MCF 10A (cell line): Measurements from ENCODE around the gene APCDD1L. TPM values are rescaled to one million over a fixed set of nuclear protein-coding genes. Genes with fewer than 3 reads are reported as not detected.

Experiments used
- BruUV-seq: library from RNA; stranded (reverse); fragments of 400-500 nt; replicated peaks from 2 replicates; lab custom pipeline; 2021; lab: Mats Ljungman, UMichigan
- CTCF ChIA-PET: fragments of 300-600 bp; sonication (Branson Sonifier 250); formaldehyde crosslinking; extraction: SDS; loops from one replicate; lab custom pipeline; 2021; ENCODE audit warnings: antibody characterized with exemption, inconsistent platforms; lab: Yijun Ruan, JAX
- POLR2A ChIA-PET: fragments of 300-600, 350-650 bp; sonication (Branson Sonifier 250); formaldehyde crosslinking; extraction: SDS; loops from one replicate; lab custom pipeline; 2020; ENCODE audit warnings: antibody characterized with exemption, inconsistent platforms; lab: Yijun Ruan, JAX
- DNase-seq: peaks from one replicate; pipeline ENCODE4 v3.0.0-alpha.2; 2018; ENCODE audit not compliant: unreplicated experiment
- H3K27ac Mint-ChIP-seq: one replicate; pipeline ENCODE4 v1.8.0; 2022; ENCODE audit warnings: mild to moderate bottlenecking, low read depth, mixed read lengths; ENCODE audit not compliant: unreplicated experiment
- H3K27me3 Mint-ChIP-seq: one replicate; pipeline ENCODE4 v1.8.0; 2022; ENCODE audit warnings: mixed read lengths; ENCODE audit not compliant: insufficient read depth, unreplicated experiment
- H3K36me3 Mint-ChIP-seq: one replicate; pipeline ENCODE4 v1.8.0; 2022; ENCODE audit warnings: mild to moderate bottlenecking, moderate library complexity, mixed read lengths; ENCODE audit not compliant: insufficient read depth, unreplicated experiment
- H3K4me1 Mint-ChIP-seq: one replicate; pipeline ENCODE4 v1.8.0; 2022; ENCODE audit warnings: mixed read lengths; ENCODE audit not compliant: insufficient read depth, unreplicated experiment
- H3K4me3 Mint-ChIP-seq: one replicate; pipeline ENCODE4 v1.8.0; 2022; ENCODE audit warnings: mild to moderate bottlenecking, moderate library complexity, mixed read lengths; ENCODE audit not compliant: unreplicated experiment
- H3K9me3 Mint-ChIP-seq: one replicate; pipeline ENCODE4 v1.8.0; 2022; ENCODE audit warnings: mixed read lengths; ENCODE audit not compliant: unreplicated experiment
- intact Hi-C: fragments of 100-400 bp; cut with micrococcal nuclease; formaldehyde crosslinking; loops from 2 replicates; pipeline ENCODE4 v1.14.1; 2022
- total RNA-seq: library from RNA; stranded (reverse); gene quantifications from 2 replicates; pipeline ENCODE4 v1.2.3, GENCODE V29; 2022
- TF ChIP-seq, protein P1 (sequence below): fragments of 200-600 bp; IDR thresholded peaks from one replicate; pipeline ENCODE4 v1.8.0; 2022; ENCODE audit warnings: antibody characterized with exemption, mild to moderate bottlenecking; ENCODE audit not compliant: unreplicated experiment

APCDD1L gene
- total RNA-seq, 1 experiment from 2014 or later: 0.86 TPM

- DNase-seq: no peak
- peaks cover 3% of the 10 kb centered on the region for H3K36me3 Mint-ChIP-seq
- H3K9me3 Mint-ChIP-seq: no peaks in the 10 kb centered on the region
- CTCF ChIA-PET: interaction anchor here (0.6 kb wide), 2 partner anchors 185 to 239 kb away, joined by 3 to 4 read pairs; no protein-coding TSS in a partner anchor
- peaks cover 8% of the 10 kb centered on the region for H3K4me1 Mint-ChIP-seq
- intact Hi-C loops: no loop called here
- H3K27ac Mint-ChIP-seq: no peak overlapping the region
- TF ChIP-seq, protein P1, sequence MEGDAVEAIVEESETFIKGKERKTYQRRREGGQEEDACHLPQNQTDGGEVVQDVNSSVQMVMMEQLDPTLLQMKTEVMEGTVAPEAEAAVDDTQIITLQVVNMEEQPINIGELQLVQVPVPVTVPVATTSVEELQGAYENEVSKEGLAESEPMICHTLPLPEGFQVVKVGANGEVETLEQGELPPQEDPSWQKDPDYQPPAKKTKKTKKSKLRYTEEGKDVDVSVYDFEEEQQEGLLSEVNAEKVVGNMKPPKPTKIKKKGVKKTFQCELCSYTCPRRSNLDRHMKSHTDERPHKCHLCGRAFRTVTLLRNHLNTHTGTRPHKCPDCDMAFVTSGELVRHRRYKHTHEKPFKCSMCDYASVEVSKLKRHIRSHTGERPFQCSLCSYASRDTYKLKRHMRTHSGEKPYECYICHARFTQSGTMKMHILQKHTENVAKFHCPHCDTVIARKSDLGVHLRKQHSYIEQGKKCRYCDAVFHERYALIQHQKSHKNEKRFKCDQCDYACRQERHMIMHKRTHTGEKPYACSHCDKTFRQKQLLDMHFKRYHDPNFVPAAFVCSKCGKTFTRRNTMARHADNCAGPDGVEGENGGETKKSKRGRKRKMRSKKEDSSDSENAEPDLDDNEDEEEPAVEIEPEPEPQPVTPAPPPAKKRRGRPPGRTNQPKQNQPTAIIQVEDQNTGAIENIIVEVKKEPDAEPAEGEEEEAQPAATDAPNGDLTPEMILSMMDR: no peak
- POLR2A ChIA-PET: no interaction called here
- BruUV-seq: no TSS peak
- no peaks in the 10 kb centered on the region for H3K27me3 Mint-ChIP-seq
- no peak overlapping the region for H3K4me3 Mint-ChIP-seq
Measured at GRCh38 chr20:58466095-58466708, 49.0 kb downstream of the APCDD1L start.

GRCh38 chr20:58464838-58465237 is 50.4 kb downstream of the APCDD1L start:
- H3K27ac Mint-ChIP-seq: no peak overlapping the region

GRCh38 chr20:58463256-58463655 is 51.9 kb downstream of the APCDD1L start:
- TF ChIP-seq, protein P1: no peak
- ChIA-PET POLR2A (no interaction called here), CTCF (interaction anchor here (0.5 to 1.8 kb wide), 9 partner anchors 10 to 1092 kb away, joined by 3 to 10 read pairs (median 3); no protein-coding TSS in a partner anchor)
- DNase-seq: no peak
- Mint-ChIP-seq H3K27ac (no peak overlapping the region), H3K27me3 (no peaks in the 10 kb centered on the region), H3K4me1 (peaks cover 8% of the 10 kb centered on the region), H3K36me3 (peaks cover 7% of the 10 kb centered on the region), H3K4me3 (no peak overlapping the region), H3K9me3 (no peaks in the 10 kb centered on the region)
- no TSS peak for BruUV-seq
- intact Hi-C loops: no loop called here

More at GRCh38 chr20:58464838-58465237, 50.4 kb downstream of the APCDD1L start:
- peaks cover 7% of the 10 kb centered on the region for H3K36me3 Mint-ChIP-seq
- intact Hi-C loops: no loop called here
- H3K9me3 Mint-ChIP-seq: no peaks in the 10 kb centered on the region
- no peak for DNase-seq
- CTCF ChIA-PET: interaction anchor here (1.8 kb wide), 1 partner anchor 17 kb away, joined by 10 read pairs; no protein-coding TSS in a partner anchor
- POLR2A ChIA-PET: interaction anchor here (1.1 kb wide), 1 partner anchor 45 kb away, joined by 4 read pairs; no protein-coding TSS in a partner anchor
- H3K4me3 Mint-ChIP-seq: no peak overlapping the region
- H3K4me1 Mint-ChIP-seq: peaks cover 8% of the 10 kb centered on the region
- H3K27me3 Mint-ChIP-seq: no peaks in the 10 kb centered on the region
- no TSS peak for BruUV-seq
- TF ChIP-seq, protein P1: no peak

DNA sequence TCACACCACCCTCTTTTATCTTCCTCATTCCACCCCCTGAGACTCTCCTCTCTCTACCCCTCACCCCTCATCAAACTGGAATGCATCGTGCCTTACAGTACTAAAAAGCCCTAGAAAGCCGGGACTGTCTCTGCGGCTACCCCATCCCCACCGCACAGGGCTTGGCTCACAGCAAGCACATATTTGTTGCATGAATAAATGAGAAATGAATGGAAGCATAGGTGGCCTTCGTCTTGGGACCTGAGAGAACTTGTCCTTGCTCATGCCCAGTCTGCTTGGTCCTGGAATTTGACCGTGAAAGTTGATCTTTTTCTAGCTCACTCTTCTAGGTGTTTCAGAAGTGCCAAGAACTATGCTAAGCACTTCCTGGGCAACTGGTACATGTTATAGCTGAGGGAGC is 53.3 kb downstream of the APCDD1L start:
- H3K9me3 Mint-ChIP-seq: no peaks in the 10 kb centered on the region
- H3K27me3 Mint-ChIP-seq: no peaks in the 10 kb centered on the region
- peaks cover 7% of the 10 kb centered on the region for H3K36me3 Mint-ChIP-seq
- no peak overlapping the region for H3K4me3 Mint-ChIP-seq
- peak; percentile 51 for DNase-seq
- peak overlapping the region; percentile 10 for H3K27ac Mint-ChIP-seq
- intact Hi-C loops: no loop called here
- peaks cover 8% of the 10 kb centered on the region for H3K4me1 Mint-ChIP-seq
- POLR2A ChIA-PET: interaction anchor here (0.9 to 1.1 kb wide), 2 partner anchors 152 to 190 kb away, joined by 3 to 16 read pairs; partner anchors contain the start of gene STX16
- BruUV-seq: no TSS peak
- TF ChIP-seq, protein P1: no peak
- CTCF ChIA-PET: interaction anchor here (0.9 to 3.2 kb wide), 4 partner anchors 14 to 865 kb away, joined by 4 to 21 read pairs (median 4); no protein-coding TSS in a partner anchor
